ENCODE results near the gene CEACAM19. TPM values are rescaled to one million over a fixed set of nuclear protein-coding genes. Genes with fewer than 3 reads are reported as not detected.

Gene CEACAM19
- total RNA-seq, 1 donor, result 1.3 TPM

DNA sequence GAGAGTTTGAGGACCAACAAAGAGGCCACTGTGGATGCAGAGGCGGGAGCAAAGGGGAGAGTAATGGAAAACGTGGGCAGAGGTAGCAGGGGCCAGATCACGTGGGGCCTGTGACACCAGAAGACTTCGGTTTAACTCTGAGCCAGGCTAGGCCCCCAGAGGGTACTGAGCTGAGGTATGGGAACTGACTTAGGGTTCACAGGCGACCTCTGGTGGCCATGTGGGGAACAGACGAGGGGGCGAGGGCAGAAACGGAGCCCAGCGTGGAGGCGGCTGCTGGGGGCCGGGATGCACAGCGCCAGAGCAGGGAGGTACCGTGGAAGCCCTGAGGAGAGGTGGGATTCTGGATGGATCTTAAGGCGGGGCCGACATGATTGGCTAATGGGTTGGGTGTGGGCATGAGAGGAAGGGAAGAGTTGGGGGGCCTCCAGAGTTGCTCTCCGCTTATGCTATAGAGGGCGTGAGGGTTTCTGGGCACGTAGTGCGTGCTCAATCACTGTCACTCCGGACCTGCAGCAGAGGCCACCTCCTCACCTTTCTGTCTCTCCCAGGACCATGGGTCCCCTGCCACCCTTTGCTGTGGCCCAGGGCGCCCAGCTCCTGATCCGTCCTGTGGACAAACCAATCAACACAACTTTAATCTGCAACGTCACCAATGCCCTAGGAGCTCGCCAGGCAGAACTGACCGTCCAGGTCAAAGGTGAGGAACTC lies 13.9 kb upstream of the CEACAM19 start:
- peak; percentile 94 for TF ChIP-seq CTCF (IDR thresholded peaks at IDR 0.05; ENCODE audit: insufficient read depth, low read length)
- peak; percentile 83 for DNase-seq (ENCODE audit: low read depth)
- H3K4me3 ChIP-seq (ENCODE audit: low read depth, low read length), result no peak overlapping the region

DNA sequence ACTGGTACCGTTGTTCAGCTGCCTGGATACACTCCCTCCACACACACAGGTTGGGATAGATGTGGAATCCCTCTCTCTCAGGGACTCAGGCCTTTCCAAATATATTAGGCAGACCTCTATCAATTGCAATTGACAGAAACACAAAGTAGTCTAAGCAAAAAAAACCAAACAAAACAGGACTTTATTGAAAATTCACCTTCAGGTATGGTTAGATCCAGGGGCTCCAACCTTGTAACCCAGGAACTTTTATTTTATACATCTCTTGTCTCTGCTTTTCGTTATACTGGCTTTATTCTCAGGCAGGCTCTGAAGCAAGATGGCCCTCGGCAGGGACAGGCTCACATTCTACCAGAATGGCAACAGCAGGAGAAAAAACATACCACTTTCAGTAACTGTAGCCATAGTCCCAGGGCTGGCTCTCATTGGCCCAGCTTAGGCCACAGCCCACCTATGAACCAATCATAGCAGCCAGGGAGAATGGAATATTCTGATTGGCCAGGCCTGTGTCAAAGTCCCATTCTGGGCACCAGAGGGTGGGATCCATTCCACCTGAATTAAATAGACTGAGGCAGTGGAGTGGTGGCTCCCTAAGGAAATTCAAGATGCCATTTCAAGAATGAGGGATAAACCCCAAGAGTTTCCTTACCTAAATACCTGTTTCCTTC lies 13.1 kb upstream of the CEACAM19 start:
- no peak for TF ChIP-seq CTCF (IDR thresholded peaks at IDR 0.05; ENCODE audit: insufficient read depth, low read length)
- DNase-seq (ENCODE audit: low read depth), result no peak
- no peak overlapping the region for H3K4me3 ChIP-seq (ENCODE audit: low read depth, low read length)

DNA sequence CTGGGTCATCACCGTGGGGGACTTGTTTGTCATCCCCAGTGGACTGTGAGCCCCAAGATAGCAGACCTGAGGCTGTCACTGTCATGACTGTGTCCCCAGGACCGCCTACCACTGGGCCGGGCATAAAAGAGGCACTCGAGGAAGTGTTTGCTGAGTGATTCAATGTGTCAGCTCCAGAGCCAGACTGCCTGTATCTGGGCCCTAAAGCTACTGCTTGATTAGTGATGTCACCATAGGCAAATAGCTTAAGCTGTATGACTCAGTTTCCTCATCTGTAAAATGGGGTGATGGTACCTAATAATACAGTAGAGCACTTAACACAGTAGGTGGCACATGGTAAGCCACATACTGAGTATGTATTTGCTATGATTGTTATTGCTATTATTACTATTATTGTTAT lies 11.2 kb upstream of the CEACAM19 start:
- H3K4me3 ChIP-seq (ENCODE audit: low read depth, low read length), result no peak overlapping the region
- TF ChIP-seq CTCF (IDR thresholded peaks at IDR 0.05; ENCODE audit: insufficient read depth, low read length), result no peak
- no peak for DNase-seq (ENCODE audit: low read depth)

DNA sequence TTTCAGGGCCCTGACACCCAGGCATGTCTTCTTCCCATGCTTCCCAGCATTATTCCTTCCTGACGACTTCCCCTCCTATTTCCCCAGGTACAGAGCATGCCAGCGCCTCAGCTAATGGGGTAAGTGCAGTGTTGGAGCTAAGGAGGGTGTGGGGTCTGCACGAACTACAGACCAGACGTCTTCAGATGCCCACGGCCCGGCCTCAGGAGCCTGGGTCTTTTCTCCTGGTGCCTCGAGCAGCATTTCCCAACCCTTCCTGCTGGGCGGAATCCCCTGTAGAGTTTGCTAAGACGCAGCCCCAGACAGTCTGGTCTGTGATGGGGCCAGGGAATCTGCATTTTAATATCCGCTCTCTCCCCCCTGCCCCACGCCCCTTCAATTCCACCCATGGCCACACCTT lies 10.1 kb upstream of the CEACAM19 start:
- TF ChIP-seq CTCF (IDR thresholded peaks at IDR 0.05; ENCODE audit: insufficient read depth, low read length), result no peak
- no peak overlapping the region for H3K4me3 ChIP-seq (ENCODE audit: low read depth, low read length)
- DNase-seq (ENCODE audit: low read depth), result no peak

- DNase-seq (ENCODE audit: low read depth), result no peak
- H3K4me3 ChIP-seq (ENCODE audit: low read depth, low read length), result no peak overlapping the region
- no peak for TF ChIP-seq CTCF (IDR thresholded peaks at IDR 0.05; ENCODE audit: insufficient read depth, low read length)
Observed at GRCh38 chr19:44661904-44662303, 9.4 kb upstream of the CEACAM19 start.

- peak; percentile 55 for DNase-seq (ENCODE audit: low read depth)
- no peak overlapping the region for H3K4me3 ChIP-seq (ENCODE audit: low read depth, low read length)
- TF ChIP-seq CTCF (IDR thresholded peaks at IDR 0.05; ENCODE audit: insufficient read depth, low read length), result no peak
Observed at GRCh38 chr19:44662691-44663385, 8.4 kb upstream of the CEACAM19 start.
